GM20000 (cell line): ENCODE measurements around the gene ANAPC10.

Source experiments
- DNase-seq: peaks from one replicate; pipeline ENCODE4 v3.0.0; 2012; ENCODE audit warnings: low spot score
- TF ChIP-seq, protein P1 (sequence below): IDR thresholded peaks from 2 replicates; pipeline ENCODE4 v1.5.1; 2012; ENCODE audit warnings: mild to moderate bottlenecking, control low read depth; ENCODE audit errors: extremely low read depth, missing control alignments

ANAPC10 gene

DNA sequence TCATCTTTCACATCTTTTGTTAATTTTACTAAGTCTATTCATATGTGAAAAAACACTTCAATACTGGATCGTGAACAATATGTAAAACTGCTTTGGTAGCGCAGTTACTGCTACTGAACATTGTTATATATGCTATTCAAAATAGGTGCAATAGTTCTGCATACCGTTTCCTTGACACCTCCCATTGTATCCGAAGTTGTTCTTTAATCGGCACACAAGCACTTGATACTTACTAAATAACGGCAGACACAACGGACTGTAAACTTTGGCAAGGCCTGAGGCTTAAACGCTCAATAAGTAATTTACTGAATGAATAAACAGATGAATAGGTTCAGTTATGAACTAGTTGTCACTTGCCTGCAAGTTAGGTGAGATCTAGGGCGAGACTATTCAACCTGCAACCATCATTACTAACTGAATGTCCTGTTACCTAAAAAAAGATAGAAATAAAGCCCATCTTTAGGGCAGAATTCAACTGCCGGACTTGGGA lies 620 bp downstream of the ANAPC10 start:
- TF ChIP-seq, protein P1, sequence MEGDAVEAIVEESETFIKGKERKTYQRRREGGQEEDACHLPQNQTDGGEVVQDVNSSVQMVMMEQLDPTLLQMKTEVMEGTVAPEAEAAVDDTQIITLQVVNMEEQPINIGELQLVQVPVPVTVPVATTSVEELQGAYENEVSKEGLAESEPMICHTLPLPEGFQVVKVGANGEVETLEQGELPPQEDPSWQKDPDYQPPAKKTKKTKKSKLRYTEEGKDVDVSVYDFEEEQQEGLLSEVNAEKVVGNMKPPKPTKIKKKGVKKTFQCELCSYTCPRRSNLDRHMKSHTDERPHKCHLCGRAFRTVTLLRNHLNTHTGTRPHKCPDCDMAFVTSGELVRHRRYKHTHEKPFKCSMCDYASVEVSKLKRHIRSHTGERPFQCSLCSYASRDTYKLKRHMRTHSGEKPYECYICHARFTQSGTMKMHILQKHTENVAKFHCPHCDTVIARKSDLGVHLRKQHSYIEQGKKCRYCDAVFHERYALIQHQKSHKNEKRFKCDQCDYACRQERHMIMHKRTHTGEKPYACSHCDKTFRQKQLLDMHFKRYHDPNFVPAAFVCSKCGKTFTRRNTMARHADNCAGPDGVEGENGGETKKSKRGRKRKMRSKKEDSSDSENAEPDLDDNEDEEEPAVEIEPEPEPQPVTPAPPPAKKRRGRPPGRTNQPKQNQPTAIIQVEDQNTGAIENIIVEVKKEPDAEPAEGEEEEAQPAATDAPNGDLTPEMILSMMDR, result no peak
- DNase-seq, result no peak

DNA sequence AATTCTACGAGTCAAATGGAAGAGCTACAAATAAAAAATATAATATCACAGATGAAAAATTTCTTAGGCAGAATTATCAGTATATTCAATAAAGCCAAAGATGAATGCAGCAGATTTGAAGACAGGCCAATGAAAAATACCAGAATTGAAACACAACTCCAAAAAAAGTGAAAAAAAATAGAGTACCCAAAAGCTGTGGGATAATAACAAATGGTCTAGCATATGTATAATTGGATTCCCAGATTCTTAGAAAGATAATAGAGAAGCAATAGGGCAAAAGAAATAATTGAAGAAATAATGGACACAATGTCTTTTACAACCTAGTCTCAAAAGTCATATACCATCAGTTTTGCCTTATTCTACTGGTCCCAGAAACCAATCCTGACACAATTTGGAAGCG lies 4.4 kb downstream of the ANAPC10 start:
- TF ChIP-seq, protein P1, result no peak
- no peak for DNase-seq

DNA sequence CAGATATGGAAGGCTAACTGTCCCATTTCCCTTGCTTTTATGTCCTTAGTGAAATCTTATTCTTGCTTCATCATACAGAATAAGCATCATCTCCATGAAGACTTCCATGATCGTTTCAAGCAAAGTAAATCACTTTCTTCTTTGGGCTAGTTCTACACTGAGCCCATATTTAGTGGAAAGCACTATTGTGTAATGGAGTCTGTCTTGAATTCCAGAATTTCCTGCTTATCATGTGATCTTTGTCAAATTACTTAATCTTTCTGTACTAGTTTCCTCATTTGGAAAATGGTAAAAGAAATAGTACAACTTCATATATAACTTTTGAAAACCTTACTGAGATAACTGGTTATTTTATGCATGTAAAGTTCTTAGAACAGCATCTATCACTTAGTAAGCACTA lies 7.6 kb downstream of the ANAPC10 start:
- TF ChIP-seq, protein P1, result no peak
- no peak for DNase-seq

DNA sequence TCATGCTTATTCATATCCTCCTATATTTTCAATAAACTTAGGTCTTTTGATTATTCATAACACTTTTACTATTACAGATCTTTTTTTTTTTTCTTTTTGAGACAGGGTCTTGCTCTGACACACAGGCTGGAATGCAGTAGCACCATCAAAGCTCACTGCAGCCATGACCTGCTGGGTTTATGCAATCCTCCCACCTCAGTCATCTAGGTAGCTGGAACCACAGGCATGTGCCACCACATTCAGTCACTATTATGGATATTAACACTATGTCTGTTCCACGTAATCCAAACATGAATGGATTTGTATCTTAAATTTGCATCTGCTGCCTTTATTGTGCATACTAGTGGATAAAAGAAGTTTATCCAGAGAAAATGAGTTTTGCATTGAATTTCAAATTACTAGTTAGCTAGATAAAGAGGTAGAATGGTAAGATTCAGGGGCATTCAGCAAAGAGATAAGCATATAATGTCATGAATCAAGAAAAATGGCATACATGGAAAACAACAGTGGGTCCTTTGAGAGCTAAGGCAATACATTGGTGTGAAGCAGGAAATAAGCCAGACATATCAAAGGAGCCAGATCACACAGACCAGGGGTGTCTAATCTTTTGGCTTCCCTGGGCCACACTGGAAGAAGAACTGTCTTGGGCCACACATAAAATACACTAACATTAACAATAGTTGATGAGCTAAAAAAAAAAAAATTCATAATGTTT lies 13.9 kb downstream of the ANAPC10 start:
- TF ChIP-seq, protein P1, result no peak
- DNase-seq, result no peak

DNA sequence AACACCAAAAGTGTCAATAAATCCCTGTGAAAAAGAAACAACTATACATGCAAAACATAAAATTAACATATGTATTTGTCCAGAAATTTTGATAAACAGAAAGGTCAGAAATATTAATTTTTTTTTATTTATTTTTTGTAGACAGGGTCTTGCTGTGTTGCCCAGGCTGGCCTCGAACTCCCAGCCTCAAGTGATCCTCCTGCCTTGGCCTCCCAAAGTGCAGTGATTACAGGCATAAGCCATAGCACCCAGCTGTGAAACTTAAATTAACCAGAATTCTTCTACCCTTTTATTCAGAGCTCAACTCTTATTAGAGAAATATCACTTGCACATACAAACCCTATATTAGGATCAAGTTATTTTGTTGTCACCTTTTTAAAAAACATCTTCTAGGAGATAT lies 16.2 kb downstream of the ANAPC10 start:
- TF ChIP-seq, protein P1, result no peak
- DNase-seq, result no peak

DNA sequence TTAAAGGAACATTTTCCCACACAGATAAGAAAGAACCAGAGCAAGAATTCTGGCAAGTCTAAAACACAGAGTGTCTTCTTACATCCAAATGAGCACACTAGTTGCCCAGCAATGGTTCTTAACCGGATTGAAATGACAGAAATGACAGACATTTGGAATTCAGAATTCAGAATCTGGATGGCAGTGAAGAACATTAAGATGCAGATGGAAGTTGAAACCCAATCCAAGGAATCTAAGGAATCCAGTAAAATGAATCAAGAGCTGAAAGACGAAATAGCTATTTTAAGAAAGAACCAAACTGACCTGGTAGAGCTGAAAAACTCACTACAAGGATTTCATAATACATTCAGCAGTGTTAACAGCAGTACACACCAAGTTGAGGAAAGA lies 21.5 kb downstream of the ANAPC10 start:
- DNase-seq, result no peak
- TF ChIP-seq, protein P1, result no peak

DNA sequence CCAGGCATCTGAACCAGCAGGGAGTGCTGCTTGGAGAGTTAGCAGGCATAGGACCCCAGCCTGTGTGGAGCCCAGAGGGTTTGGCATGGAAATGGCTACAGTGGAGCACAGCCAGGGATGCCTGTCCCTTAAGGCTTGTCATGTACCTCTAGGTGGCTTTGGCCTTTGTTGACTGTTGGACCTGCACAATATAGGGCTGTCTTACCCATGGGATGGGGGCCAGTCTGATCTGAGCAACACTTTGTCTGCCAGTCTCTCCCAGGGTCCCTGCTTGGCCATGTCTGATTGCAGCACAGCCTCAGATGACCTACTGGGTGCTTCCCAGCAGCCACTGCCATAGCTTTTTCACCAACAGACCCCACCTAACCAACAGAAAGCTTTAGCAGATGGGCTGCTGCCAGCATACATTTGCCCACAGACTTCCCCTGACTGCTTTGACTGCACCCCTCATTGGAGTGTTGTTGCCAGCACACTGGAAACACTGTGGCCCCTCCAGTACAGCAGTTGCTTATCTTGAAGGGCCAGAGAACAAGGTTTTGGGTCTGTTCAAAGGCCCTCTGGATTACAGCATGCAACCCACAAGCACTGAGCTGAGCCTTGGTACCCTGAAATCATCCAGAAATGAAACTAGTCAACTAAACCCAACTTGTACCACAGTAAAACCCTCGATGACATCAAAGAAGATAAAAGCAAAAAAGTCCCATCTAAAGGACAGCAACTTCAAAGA lies 22.1 kb downstream of the ANAPC10 start:
- no peak for DNase-seq
- TF ChIP-seq, protein P1, result no peak
